HG03558 (cell line): ENCODE measurements around the gene LRRC75B.
A peak's percentile ranks its signal among the peaks of the same experiment; 100 is the strongest.
"Not testable (repeated sequence)": the region's sequence is repeated elsewhere in the genome, so short reads cannot be mapped to it uniquely, and the experiment has no call there.

Source experiments
- ATAC-seq: cut with Tn5 transposase; IDR thresholded peaks from one replicate; pipeline ENCODE4 v1.9.1; 2021; ENCODE audit warnings: moderate number of reproducible peaks; ENCODE audit not compliant: unreplicated experiment; ENCODE audit errors: extremely low read depth

LRRC75B gene

DNA sequence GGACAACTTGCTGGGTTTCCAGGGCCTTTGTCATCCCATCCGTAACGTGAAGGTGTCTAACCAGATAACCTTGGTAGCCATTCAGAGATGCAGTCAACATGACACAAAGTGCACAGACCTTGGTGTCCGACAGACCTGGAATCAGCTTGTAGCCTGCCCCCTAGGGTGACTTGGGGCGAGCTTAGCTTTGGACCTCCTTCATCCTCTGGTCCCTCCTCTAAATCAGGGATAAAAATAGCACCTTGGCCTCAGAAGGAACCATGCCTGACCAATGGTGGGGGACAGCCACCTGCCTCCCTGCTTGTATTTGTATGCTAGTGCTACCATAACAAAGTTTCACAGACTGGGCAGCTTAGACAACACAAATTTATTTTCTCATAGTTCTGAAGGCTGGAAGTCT is 33.4 kb downstream of the LRRC75B start:
- ATAC-seq = no peak

GRCh38 chr22:24555165-24556039 is 37.5 kb downstream of the LRRC75B start, which contains the start of gene SNRPD3:
SNRPD3 (plus strand) TSS chr22:24555999; CDS start chr22:24557675, 1,676 bp downstream.
- peak; percentile 40 for ATAC-seq

GRCh38 chr22:24554313-24555164 is 38.3 kb downstream of the LRRC75B start, which contains the start of gene GUCD1:
GUCD1 (minus strand) TSS chr22:24555138; CDS start chr22:24554991, 147 bp downstream.
- no peak for ATAC-seq

- no peak for ATAC-seq
Observed at GRCh38 chr22:24553597-24554312, 39.1 kb downstream of the LRRC75B start.

- not testable (repeated sequence) for ATAC-seq
Observed at GRCh38 chr22:24552503-24553286, 40.2 kb downstream of the LRRC75B start.

GRCh38 chr22:24550902-24551435 is 41.9 kb downstream of the LRRC75B start:
- no peak for ATAC-seq

- no peak for ATAC-seq
Observed at GRCh38 chr22:24550028-24550901, 42.6 kb downstream of the LRRC75B start.

DNA sequence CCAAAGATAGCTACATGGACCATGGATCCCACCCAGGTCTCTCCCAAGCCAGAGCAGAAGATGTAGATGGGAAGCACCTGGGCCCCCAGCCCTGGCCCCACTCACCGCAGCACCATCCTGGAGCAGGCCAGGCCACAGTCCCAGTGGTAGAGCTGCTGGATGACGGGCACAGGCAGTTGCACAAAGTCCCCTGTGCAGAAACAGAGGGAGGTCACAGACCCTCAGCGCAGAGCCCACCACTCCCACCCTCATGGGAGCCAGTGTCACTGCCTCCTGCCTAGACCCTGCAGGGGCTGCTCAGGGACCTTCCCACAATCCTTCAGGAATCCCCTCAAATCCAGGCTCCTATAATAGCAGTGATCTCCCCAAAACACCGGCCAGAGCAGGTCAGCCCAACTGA is 44.1 kb downstream of the LRRC75B start:
- ATAC-seq = no peak

- no peak for ATAC-seq
Observed at GRCh38 chr22:24543679-24544243, 49.1 kb downstream of the LRRC75B start.

GRCh38 chr22:24543185-24543601 is 49.7 kb downstream of the LRRC75B start:
- no peak for ATAC-seq

DNA sequence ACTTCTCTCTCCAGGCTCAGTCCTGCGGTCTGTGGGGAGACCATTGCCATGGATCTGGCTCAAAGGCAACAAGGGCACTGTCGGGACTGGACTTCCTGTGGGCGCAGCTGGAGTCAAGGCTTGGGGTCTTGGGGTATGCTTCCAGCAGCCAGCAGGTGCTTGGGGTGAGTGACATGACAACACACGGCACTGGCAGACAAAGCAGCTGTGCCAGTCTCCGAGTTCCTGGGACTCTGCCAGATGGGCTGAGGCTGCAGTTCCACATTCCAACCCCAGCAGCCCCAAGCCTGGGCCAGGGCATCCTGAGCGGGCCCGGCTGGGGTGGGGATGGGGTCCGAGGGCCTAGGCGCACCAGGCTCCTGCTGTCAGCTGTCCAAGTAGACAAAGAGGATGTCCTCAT is 50.2 kb downstream of the LRRC75B start:
- ATAC-seq = no peak

- ATAC-seq = no peak
Observed at GRCh38 chr22:24541681-24542515, 51.0 kb downstream of the LRRC75B start.

DNA sequence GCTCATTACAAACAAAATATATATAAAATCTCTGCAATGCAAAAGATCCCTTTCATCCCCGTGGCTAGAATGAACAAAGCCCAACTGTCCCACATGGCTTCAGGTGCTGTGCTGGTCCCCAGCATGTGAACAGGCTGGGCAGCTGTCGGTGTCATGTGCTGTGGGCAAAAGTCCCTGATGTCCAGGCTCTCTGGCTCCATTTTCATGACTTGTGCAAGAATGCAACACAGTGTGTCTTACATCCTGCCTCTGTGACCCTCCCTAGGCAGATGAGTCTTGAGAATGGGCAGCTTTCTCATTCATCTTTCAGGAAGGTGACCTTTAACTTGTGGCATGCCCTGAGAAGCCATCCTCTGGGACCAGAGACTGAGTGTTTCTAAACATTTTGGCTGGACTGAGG is 52.4 kb downstream of the LRRC75B start:
- no peak for ATAC-seq

DNA sequence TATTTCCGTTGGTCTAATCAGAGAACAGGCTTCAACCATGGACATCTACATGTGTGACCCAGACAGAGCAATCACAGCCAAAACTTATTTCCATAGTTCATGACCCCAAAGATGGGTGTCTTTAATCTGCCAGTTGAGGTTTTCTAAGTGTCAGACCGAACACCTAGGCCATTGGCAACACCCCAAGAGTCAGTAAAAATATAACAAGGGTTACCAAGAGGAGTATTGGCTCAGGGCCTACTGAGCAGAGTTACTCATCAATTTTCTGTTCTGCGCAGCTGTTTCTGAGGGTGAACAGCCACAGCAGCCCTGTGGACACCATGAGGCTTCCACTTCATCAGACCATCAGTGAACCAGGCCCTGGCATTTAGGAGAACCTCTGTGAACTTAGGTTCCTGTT is 56.8 kb downstream of the LRRC75B start:
- no peak for ATAC-seq
